K562 (cell line): Measurements from ENCODE around the gene TAF5L.

Experiments
- BCLAF1 ChIP-seq, 2 experiments: fragments of 450-650 bp in 1 of 2; IDR thresholded peaks; 2 replicates each; pipeline ENCODE4 v1.6.1; 2011 to 2017; ENCODE audit warnings: low read depth in 2 of 2, antibody characterized with exemption in 1 of 2, borderline replicate concordance in 1 of 2, low read length in 1 of 2, mild to moderate bottlenecking in 1 of 2, mixed read lengths in 1 of 2; ENCODE audit not compliant: control insufficient read depth in 1 of 2
- CBX5 ChIP-seq: IDR thresholded peaks from 2 replicates; pipeline ENCODE4 v1.6.1; 2014; ENCODE audit warnings: low read depth, borderline replicate concordance
- CCAR2 ChIP-seq: fragments of 200-400 bp; formaldehyde crosslinking; IDR thresholded peaks from 2 replicates; pipeline ENCODE4 v1.6.1; 2017; ENCODE audit warnings: mild to moderate bottlenecking, low read depth, low read length
- CEBPB ChIP-seq: fragments of 450-650 bp; IDR thresholded peaks from 2 replicates; pipeline ENCODE4 v1.6.1; 2016; ENCODE audit warnings: missing genetic modification characterization, missing compliant biosample characterization
- ETV6 ChIP-seq, 3 experiments: fragments of 150-350 bp in 1 of 3; sonication (generic) in 1 of 3; formaldehyde crosslinking in 1 of 3; IDR thresholded peaks; 2 replicates each; pipeline versions ENCODE4 v1.6.1 to v1.8.0; 2014 to 2022; ENCODE audit warnings: borderline replicate concordance in 2 of 3, low read depth in 2 of 3, antibody characterized with exemption in 1 of 3, low read length in 1 of 3, mild to moderate bottlenecking in 1 of 3, missing genetic modification reagents in 1 of 3
- EZH2 ChIP-seq: IDR thresholded peaks from 2 replicates; pipeline ENCODE4 v1.6.1; 2012; ENCODE audit warnings: low read depth, mild to moderate bottlenecking, inconsistent platforms, low read length, borderline replicate concordance
- HNRNPLL ChIP-seq: fragments of 200-400 bp; formaldehyde crosslinking; IDR thresholded peaks from 2 replicates; pipeline ENCODE4 v1.6.1; 2017; ENCODE audit warnings: low read length, low read depth, mild to moderate bottlenecking; ENCODE audit not compliant: poor library complexity, severe bottlenecking
- NR4A1 ChIP-seq, 2 experiments: fragments of 250-450 bp in 1 of 2; fragments of 450-650 bp in 1 of 2; sonication (Bioruptor Pico) in 1 of 2; IDR thresholded peaks; 2 replicates each; pipeline versions ENCODE4 v1.4.0 to v1.6.1; 2016 to 2020; ENCODE audit warnings: mild to moderate bottlenecking in 2 of 2, missing compliant biosample characterization in 1 of 2, missing genetic modification characterization in 1 of 2, moderate library complexity in 1 of 2
- POLR2AphosphoS2 ChIP-seq: IDR thresholded peaks from 2 replicates; pipeline ENCODE4 v1.6.1; 2012; ENCODE audit warnings: low read length, improper control_type of control experiment
- POLR2AphosphoS5 ChIP-seq: IDR thresholded peaks from 2 replicates; pipeline ENCODE4 v1.6.1; 2011; ENCODE audit warnings: mild to moderate bottlenecking, low read depth, low read length, moderate library complexity; ENCODE audit not compliant: control insufficient read depth, insufficient read depth
- SAFB ChIP-seq: fragments of 200-400 bp; formaldehyde crosslinking; IDR thresholded peaks from 2 replicates; pipeline ENCODE4 v1.6.1; 2017; ENCODE audit warnings: low read depth, low read length, borderline replicate concordance
- ZNF253 ChIP-seq: fragments of 250-450 bp; sonication (Bioruptor Pico); conservative IDR thresholded peaks from 2 replicates; pipeline ENCODE4 v1.6.1; 2021; ENCODE audit warnings: mild to moderate bottlenecking
- TF ChIP-seq, protein P1 (sequence below), 3 experiments: IDR thresholded peaks in 2 of 3; conservative IDR thresholded peaks in 1 of 3; 2 replicates each; pipeline ENCODE4 v1.5.1; 2011 to 2012; ENCODE audit warnings: low read length in 3 of 3, mild to moderate bottlenecking in 3 of 3, control low read depth in 2 of 3, improper control_type of control experiment in 1 of 3, inconsistent platforms in 1 of 3, low read depth in 1 of 3, mixed read lengths in 1 of 3, moderate library complexity in 1 of 3; ENCODE audit not compliant: insufficient read depth in 2 of 3
- TF ChIP-seq, protein P2 (sequence below): sonication (generic); formaldehyde crosslinking; IDR thresholded peaks from 2 replicates; pipeline ENCODE4 v1.9.0; 2022; ENCODE audit warnings: mild to moderate bottlenecking, missing genetic modification reagents

GRCh38 chr1:229582011-229582694 lies 43.8 kb downstream of the TAF5L start:
- no peak for TF ChIP-seq HNRNPLL
- no peak for TF ChIP-seq SAFB
- TF ChIP-seq CBX5 = no peak
- TF ChIP-seq ZNF253 (CRISPR knock-in tag) = no peak
- TF ChIP-seq POLR2AphosphoS2 = no peak
- TF ChIP-seq CEBPB = no peak
- no peak for TF ChIP-seq CCAR2
- TF ChIP-seq EZH2 = no peak
- TF ChIP-seq ETV6 (IDR thresholded peaks at IDR 0.05; ENCODE audit: borderline replicate concordance in 1 of 2, low read depth in 2 of 2, low read length in 1 of 2) = no peak
- no peak for TF ChIP-seq ETV6 (CRISPR knock-in tag; IDR thresholded peaks at IDR 0.05; ENCODE audit: borderline replicate concordance)
- no peak for TF ChIP-seq POLR2AphosphoS5
- TF ChIP-seq NR4A1 (CRISPR knock-in tag; IDR thresholded peaks at IDR 0.05) = no peak
- no peak for TF ChIP-seq NR4A1 (tag; IDR thresholded peaks at IDR 0.05)
- TF ChIP-seq, protein P1, sequence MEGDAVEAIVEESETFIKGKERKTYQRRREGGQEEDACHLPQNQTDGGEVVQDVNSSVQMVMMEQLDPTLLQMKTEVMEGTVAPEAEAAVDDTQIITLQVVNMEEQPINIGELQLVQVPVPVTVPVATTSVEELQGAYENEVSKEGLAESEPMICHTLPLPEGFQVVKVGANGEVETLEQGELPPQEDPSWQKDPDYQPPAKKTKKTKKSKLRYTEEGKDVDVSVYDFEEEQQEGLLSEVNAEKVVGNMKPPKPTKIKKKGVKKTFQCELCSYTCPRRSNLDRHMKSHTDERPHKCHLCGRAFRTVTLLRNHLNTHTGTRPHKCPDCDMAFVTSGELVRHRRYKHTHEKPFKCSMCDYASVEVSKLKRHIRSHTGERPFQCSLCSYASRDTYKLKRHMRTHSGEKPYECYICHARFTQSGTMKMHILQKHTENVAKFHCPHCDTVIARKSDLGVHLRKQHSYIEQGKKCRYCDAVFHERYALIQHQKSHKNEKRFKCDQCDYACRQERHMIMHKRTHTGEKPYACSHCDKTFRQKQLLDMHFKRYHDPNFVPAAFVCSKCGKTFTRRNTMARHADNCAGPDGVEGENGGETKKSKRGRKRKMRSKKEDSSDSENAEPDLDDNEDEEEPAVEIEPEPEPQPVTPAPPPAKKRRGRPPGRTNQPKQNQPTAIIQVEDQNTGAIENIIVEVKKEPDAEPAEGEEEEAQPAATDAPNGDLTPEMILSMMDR (IDR thresholded peaks at IDR 0.05 in 2 of 3, conservative IDR thresholded peaks at IDR 0.05 in 1 of 3; ENCODE audit: insufficient read depth in 2 of 3, low read depth in 1 of 3, low read length in 3 of 3) = no peak
- TF ChIP-seq BCLAF1 (IDR thresholded peaks at IDR 0.05; ENCODE audit: borderline replicate concordance in 1 of 2, control insufficient read depth in 1 of 2, low read depth in 2 of 2, low read length in 1 of 2) = no peak
- TF ChIP-seq, protein P2, sequence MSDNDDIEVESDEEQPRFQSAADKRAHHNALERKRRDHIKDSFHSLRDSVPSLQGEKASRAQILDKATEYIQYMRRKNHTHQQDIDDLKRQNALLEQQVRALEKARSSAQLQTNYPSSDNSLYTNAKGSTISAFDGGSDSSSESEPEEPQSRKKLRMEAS = no peak
